K562 (cell line): Measurements from ENCODE around the gene HRCT1. TPM values are rescaled to one million over a fixed set of nuclear protein-coding genes. Genes with fewer than 3 reads are reported as not detected.

Source experiments
- CTBP1 ChIP-seq: fragments of 450-650 bp; IDR thresholded peaks from 2 replicates; pipeline ENCODE4 v1.6.1; 2016; ENCODE audit warnings: borderline replicate concordance
- E2F5 ChIP-seq: sonication (generic); formaldehyde crosslinking; IDR thresholded peaks from 2 replicates; pipeline ENCODE4 v1.8.0; 2022; ENCODE audit warnings: mild to moderate bottlenecking, missing genetic modification reagents
- ETS1 ChIP-seq: conservative IDR thresholded peaks from 2 replicates; pipeline ENCODE4 v1.6.1; 2011; ENCODE audit warnings: low read depth, mild to moderate bottlenecking, low read length; ENCODE audit not compliant: control insufficient read depth
- ETV1 ChIP-seq: fragments of 450-650 bp; conservative IDR thresholded peaks from 2 replicates; pipeline ENCODE4 v1.6.1; 2016; ENCODE audit warnings: missing genetic modification characterization, control low read depth, low read depth, missing compliant biosample characterization
- FOXP4 ChIP-seq: sonication (generic); formaldehyde crosslinking; IDR thresholded peaks from 2 replicates; pipeline ENCODE4 v1.8.0; 2022; ENCODE audit warnings: mild to moderate bottlenecking, missing genetic modification reagents, borderline replicate concordance
- GABPB1 ChIP-seq: sonication (generic); formaldehyde crosslinking; IDR thresholded peaks from 2 replicates; pipeline ENCODE4 v1.8.0; 2022; ENCODE audit warnings: mild to moderate bottlenecking, missing genetic modification reagents
- KLF13 ChIP-seq: fragments of 450-650 bp; IDR thresholded peaks from 2 replicates; pipeline ENCODE4 v1.6.1; 2016; ENCODE audit warnings: missing genetic modification characterization, low read depth, mild to moderate bottlenecking, missing compliant biosample characterization, moderate library complexity, borderline replicate concordance
- MTA1 ChIP-seq: fragments of 450-650 bp; IDR thresholded peaks from 2 replicates; pipeline ENCODE4 v1.6.1; 2017; ENCODE audit warnings: borderline replicate concordance
- PHB2 ChIP-seq: fragments of 450-650 bp; IDR thresholded peaks from 2 replicates; pipeline ENCODE4 v1.6.1; 2017; ENCODE audit warnings: low read depth
- POLR2B ChIP-seq: fragments of 450-650 bp; IDR thresholded peaks from 2 replicates; pipeline ENCODE4 v1.6.1; 2018; ENCODE audit warnings: low read depth; ENCODE audit not compliant: partially characterized antibody
- RBFOX2 ChIP-seq: fragments of 200-400 bp; formaldehyde crosslinking; IDR thresholded peaks from 2 replicates; pipeline ENCODE4 v1.6.1; 2017; ENCODE audit warnings: low read depth, mild to moderate bottlenecking, low read length, moderate library complexity
- TRIM24 ChIP-seq, 2 experiments: fragments of 450-650 bp; IDR thresholded peaks; 2 replicates each; pipeline ENCODE4 v1.6.1; 2016
- TSHZ1 ChIP-seq: fragments of 250-450 bp; sonication (Bioruptor Pico); IDR thresholded peaks from 2 replicates; pipeline ENCODE4 v1.4.0; 2020; ENCODE audit warnings: mild to moderate bottlenecking, moderate library complexity
- ZNF121 ChIP-seq: sonication (generic); formaldehyde crosslinking; conservative IDR thresholded peaks from 2 replicates; pipeline ENCODE4 v1.8.0; 2022; ENCODE audit warnings: missing genetic modification reagents
- ZNF143 ChIP-seq: sonication (generic); formaldehyde crosslinking; IDR thresholded peaks from 2 replicates; pipeline ENCODE4 v1.9.0; 2022; ENCODE audit warnings: mild to moderate bottlenecking, missing genetic modification reagents
- ZNF165 ChIP-seq: fragments of 250-450 bp; sonication (Bioruptor Pico); IDR thresholded peaks from 2 replicates; pipeline ENCODE4 v1.4.0; 2020; ENCODE audit warnings: borderline replicate concordance
- ZNF778 ChIP-seq: fragments of 450-650 bp; formaldehyde crosslinking; IDR thresholded peaks from 2 replicates; pipeline ENCODE4 v1.4.0; 2020; ENCODE audit warnings: mild to moderate bottlenecking, moderate library complexity
- polyA plus RNA-seq, 8 experiments: library from polyadenylated mRNA; depleted of rRNA in 4 of 8; stranded (reverse) in 5 of 8; unstranded in 3 of 8; fragments of >200 nt; fragmentation: Nextera tagmentation in 2 of 8; fragmentation: Illumina TruSeq in 1 of 8; extraction: Ambion mirVana in 2 of 8; extraction: Trizol in 1 of 8; gene quantifications; 2 replicates each; pipeline versions ENCODE4 v1.2.1 to v1.2.3, GENCODE V29; 2011 to 2014; ENCODE audit warnings: inconsistent platforms in 1 of 8, missing spikeins in 1 of 8
- total RNA-seq, 7 experiments: library from RNA; depleted of rRNA in 6 of 7; stranded (reverse); fragments of >200 nt in 6 of 7; fragmentation: Illumina TruSeq in 2 of 7; extraction: Trizol in 2 of 7; gene quantifications; 2 replicates each; pipeline versions ENCODE4 v1.2.1 to v1.2.3, GENCODE V29; 2011 to 2021; ENCODE audit warnings: low replicate concordance in 1 of 7

HRCT1 gene
- total and polyA plus RNA-seq, 9 of the 15 experiments (the other 6 are each of a cell fraction or from before 2014, with no cell fraction given), result 0.40 TPM; not detected in 8

GRCh38 chr9:35892051-35892450, 14.0 kb upstream of the HRCT1 start (continued):
- TF ChIP-seq TSHZ1 (CRISPR knock-in tag) (no peak), ZNF778 (no peak), FOXP4 (CRISPR knock-in tag) (no peak), E2F5 (CRISPR knock-in tag) (no peak), GABPB1 (CRISPR knock-in tag) (no peak), ZNF165 (CRISPR knock-in tag) (no peak), RBFOX2 (no peak), KLF13 (tag) (no peak), PHB2 (no peak), MTA1 (no peak), POLR2B (no peak), ETS1 (no peak), ETV1 (tag) (no peak), CTBP1 (no peak), ZNF121 (CRISPR knock-in tag) (no peak), TRIM24 (IDR thresholded peaks at IDR 0.05) (no peak), ZNF143 (CRISPR knock-in tag) (no peak)
